Tibial artery (tissue), 4 donors: ENCODE data around the gene PNMA6E.

Experiments used
- DNase-seq, 2 donors: peaks; one replicate each; pipeline ENCODE4 v3.0.0-alpha.2; 2019
- H3K27ac ChIP-seq, 2 donors: fragments of 200-600 bp; sonication (generic) in 1 of 2; 1 replicate in 1 of 2; 2 replicates in 1 of 2; pipeline ENCODE4 v1.5.1; 2018 to 2019; ENCODE audit warnings: mild to moderate bottlenecking in 1 of 2
- H3K27me3 ChIP-seq, 2 donors: fragments of 200-600 bp; sonication (generic) in 1 of 2; one replicate each; pipeline versions ENCODE4 v1.5.1 to v1.6.0; 2016 to 2019
- H3K36me3 ChIP-seq, 3 donors: fragments of 200-600 bp; sonication (generic) in 2 of 3; one replicate each; pipeline ENCODE4 v1.5.1; 2016 to 2019; ENCODE audit warnings: mild to moderate bottlenecking in 2 of 3
- H3K4me1 ChIP-seq, 4 donors: fragments of 200-600 bp; sonication (generic) in 2 of 4; 1 replicate in 3 of 4; 2 replicates in 1 of 4; pipeline ENCODE4 v1.5.1; 2016 to 2019
- H3K4me3 ChIP-seq, 2 donors: fragments of 200-600 bp; sonication (generic) in 1 of 2; 1 replicate in 1 of 2; 2 replicates in 1 of 2; pipeline ENCODE4 v1.5.1; 2018 to 2019; ENCODE audit warnings: mild to moderate bottlenecking in 2 of 2
- H3K9me3 ChIP-seq, 3 donors: fragments of 200-600 bp; sonication (generic) in 1 of 3; one replicate each; pipeline ENCODE4 v1.5.1; 2016 to 2019
- CTCF ChIP-seq, 2 experiments: fragments of 200-600 bp in 1 of 2; fragments of 450-650 bp in 1 of 2; IDR thresholded peaks; one replicate each; pipeline ENCODE4 v1.5.1; 2017 to 2019; ENCODE audit warnings: antibody characterized with exemption in 2 of 2, mild to moderate bottlenecking in 1 of 2, moderate library complexity in 1 of 2
- intact Hi-C: fragments of 100-400 bp; cut with DNase I; formaldehyde crosslinking; loops from one replicate; pipeline ENCODE4 v1.15.0; 2023; ENCODE audit warnings: low total_unique reads

Gene PNMA6E

GRCh38 chrX:153382563-153383482, 18.3 kb downstream of the PNMA6E start:
- H3K4me1 ChIP-seq = peaks cover 0 to 4% (median 0%) of the 10 kb centered on the region in 4 donors
- no peak overlapping the region for H3K4me3 ChIP-seq
- no peak for DNase-seq
- intact Hi-C loops = no loop called here
- H3K27me3 ChIP-seq = no peaks in the 10 kb centered on the region
- H3K36me3 ChIP-seq = no peaks in the 10 kb centered on the region
- H3K27ac ChIP-seq = no peak overlapping the region
- TF ChIP-seq CTCF (IDR thresholded peaks at IDR 0.05) = no peak
- no peaks in the 10 kb centered on the region for H3K9me3 ChIP-seq

- Histone ChIP-seq H3K9me3 (no peaks in the 10 kb centered on the region), H3K4me3 (no peak overlapping the region), H3K27me3 (no peaks in the 10 kb centered on the region), H3K27ac (no peak overlapping the region), H3K36me3 (no peaks in the 10 kb centered on the region), H3K4me1 (peaks cover 0 to 4% (median 0%) of the 10 kb centered on the region in 4 donors)
- intact Hi-C loops = no loop called here
- TF ChIP-seq CTCF (IDR thresholded peaks at IDR 0.05) = no peak
- DNase-seq = no peak
Measured at GRCh38 chrX:153381684-153382532, 19.2 kb downstream of the PNMA6E start.

- Histone ChIP-seq H3K27ac (no peak overlapping the region), H3K4me1 (peaks cover 0 to 4% (median 0%) of the 10 kb centered on the region in 4 donors), H3K9me3 (no peaks in the 10 kb centered on the region), H3K36me3 (no peaks in the 10 kb centered on the region), H3K27me3 (no peaks in the 10 kb centered on the region), H3K4me3 (no peak overlapping the region)
- intact Hi-C loops = no loop called here
- peak in 1 of 2 donors; percentile 41 for DNase-seq
- no peak for TF ChIP-seq CTCF (IDR thresholded peaks at IDR 0.05)
Measured at GRCh38 chrX:153380691-153381090, 20.5 kb downstream of the PNMA6E start.

- Histone ChIP-seq H3K27me3 (no peaks in the 10 kb centered on the region), H3K4me1 (peaks cover 0 to 4% (median 0%) of the 10 kb centered on the region in 4 donors), H3K36me3 (no peaks in the 10 kb centered on the region), H3K27ac (no peak overlapping the region), H3K9me3 (no peaks in the 10 kb centered on the region), H3K4me3 (no peak overlapping the region)
- TF ChIP-seq CTCF (IDR thresholded peaks at IDR 0.05) = no peak
- no peak for DNase-seq
- intact Hi-C loops = no loop called here
Measured at GRCh38 chrX:153379971-153380581, 21.1 kb downstream of the PNMA6E start.

GRCh38 chrX:153379508-153379907, 21.6 kb downstream of the PNMA6E start:
- no peak for DNase-seq
- no peaks in the 10 kb centered on the region for H3K36me3 ChIP-seq
- intact Hi-C loops = no loop called here
- TF ChIP-seq CTCF (IDR thresholded peaks at IDR 0.05) = no peak
- no peak overlapping the region for H3K27ac ChIP-seq
- no peaks in the 10 kb centered on the region for H3K9me3 ChIP-seq
- H3K27me3 ChIP-seq = no peaks in the 10 kb centered on the region
- H3K4me1 ChIP-seq = peaks cover 0 to 4% (median 0%) of the 10 kb centered on the region in 4 donors
- no peak overlapping the region for H3K4me3 ChIP-seq
